Activated T-helper 1 cell treated with anti-CD3 and anti-CD28 coated beads, Interleukin-12 subunit alpha, Interleukin-12 subunit beta, Interleukin-2, Interleukin-4 antibody, amounts not matched to agents 30 ng/mL and 10 ng/mL and 1 ng/mL, durations not matched to agents 14 hours and 24 hours and 36 hours (primary cell): ENCODE data around the gene GAGE10. TPM values are rescaled to one million over a fixed set of nuclear protein-coding genes. Genes with fewer than 3 reads are reported as not detected.
"Not testable (repeated sequence)": the region's sequence is repeated elsewhere in the genome, so short reads cannot be mapped to it uniquely, and the experiment has no call there.

Experiments
- DNase-seq: peaks from one replicate; pipeline ENCODE4 v3.0.0; 2021; ENCODE audit warnings: low spot score
- H3K27ac Mint-ChIP-seq: one replicate; pipeline ENCODE4 v1.8.0; 2021; ENCODE audit warnings: mild to moderate bottlenecking, mixed read lengths
- H3K27me3 Mint-ChIP-seq: one replicate; pipeline ENCODE4 v1.8.0; 2022; ENCODE audit warnings: mild to moderate bottlenecking, moderate library complexity, mixed read lengths; ENCODE audit not compliant: insufficient read depth
- H3K36me3 Mint-ChIP-seq: one replicate; pipeline ENCODE4 v1.8.0; 2021; ENCODE audit warnings: low read depth, mixed read lengths
- H3K4me1 Mint-ChIP-seq: one replicate; pipeline ENCODE4 v1.8.0; 2021; ENCODE audit warnings: low read depth, mixed read lengths
- H3K4me3 Mint-ChIP-seq: one replicate; pipeline ENCODE4 v1.8.0; 2021; ENCODE audit warnings: mild to moderate bottlenecking, moderate library complexity, mixed read lengths
- H3K9me3 Mint-ChIP-seq: one replicate; pipeline ENCODE4 v1.8.0; 2021; ENCODE audit warnings: mixed read lengths
- intact Hi-C: fragments of 100-400 bp; cut with micrococcal nuclease; formaldehyde crosslinking; loops from one replicate; pipeline ENCODE4 v1.15.1; 2024
- total RNA-seq: library from RNA; stranded (reverse); gene quantifications from 2 replicates; pipeline ENCODE4 v1.2.3, GENCODE V29; 2022

The GAGE10 gene
- total RNA-seq, 1 donor from 2014 or later, result not detected

DNA sequence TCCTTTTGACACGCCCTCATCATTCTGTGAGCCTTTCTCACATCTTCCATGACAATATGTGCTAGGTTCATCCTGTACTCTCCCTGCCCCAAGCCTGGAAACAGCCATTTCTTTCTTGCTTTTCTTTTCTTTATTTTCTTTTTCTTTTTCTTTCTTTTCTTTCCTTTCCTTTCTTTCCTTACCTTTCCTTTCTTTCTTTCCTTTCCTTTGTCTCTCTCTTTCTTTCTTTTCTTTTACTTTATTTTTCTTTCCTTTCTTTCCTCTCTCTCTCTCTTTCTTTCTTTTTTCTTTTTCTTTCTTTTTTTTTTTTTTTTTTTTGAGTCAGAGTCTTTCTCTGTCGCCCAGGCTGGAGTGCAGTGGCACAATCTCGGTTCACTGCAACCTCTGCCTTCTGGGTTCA, 19.2 kb upstream of the GAGE10 start:
- intact Hi-C loops, result no loop called here
- DNase-seq, result no peak
- Mint-ChIP-seq H3K4me1 (peaks cover 23% of the 10 kb centered on the region), H3K9me3 (no peaks in the 10 kb centered on the region), H3K27ac (no peak overlapping the region), H3K4me3 (no peak overlapping the region), H3K36me3 (peaks cover 7% of the 10 kb centered on the region), H3K27me3 (no peaks in the 10 kb centered on the region)

DNA sequence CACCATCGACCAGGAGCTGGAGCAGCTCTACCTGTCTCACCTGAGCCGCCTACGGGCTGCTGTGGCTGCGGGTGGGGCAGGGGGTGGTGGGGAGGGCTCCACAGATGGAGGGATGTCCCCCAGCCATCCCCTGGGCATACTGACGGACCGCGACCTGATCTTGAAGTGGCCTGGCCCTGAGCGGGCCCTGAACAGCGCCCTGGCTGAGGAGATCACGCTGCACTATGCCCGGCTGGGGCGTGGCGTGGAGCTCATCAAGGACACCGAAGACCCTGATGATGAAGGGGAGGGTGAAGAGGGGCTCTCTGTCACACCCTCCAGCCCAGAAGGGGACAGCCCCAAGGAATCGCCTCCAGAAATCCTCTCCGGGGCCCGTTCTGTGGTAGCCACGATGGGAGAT, 17.3 kb upstream of the GAGE10 start:
- H3K4me3 Mint-ChIP-seq, result no peak overlapping the region
- no peaks in the 10 kb centered on the region for H3K9me3 Mint-ChIP-seq
- intact Hi-C loops, result no loop called here
- H3K4me1 Mint-ChIP-seq, result peaks cover 19% of the 10 kb centered on the region
- H3K27ac Mint-ChIP-seq, result no peak overlapping the region
- DNase-seq, result no peak
- no peaks in the 10 kb centered on the region for H3K27me3 Mint-ChIP-seq
- H3K36me3 Mint-ChIP-seq, result peaks cover 7% of the 10 kb centered on the region

DNA sequence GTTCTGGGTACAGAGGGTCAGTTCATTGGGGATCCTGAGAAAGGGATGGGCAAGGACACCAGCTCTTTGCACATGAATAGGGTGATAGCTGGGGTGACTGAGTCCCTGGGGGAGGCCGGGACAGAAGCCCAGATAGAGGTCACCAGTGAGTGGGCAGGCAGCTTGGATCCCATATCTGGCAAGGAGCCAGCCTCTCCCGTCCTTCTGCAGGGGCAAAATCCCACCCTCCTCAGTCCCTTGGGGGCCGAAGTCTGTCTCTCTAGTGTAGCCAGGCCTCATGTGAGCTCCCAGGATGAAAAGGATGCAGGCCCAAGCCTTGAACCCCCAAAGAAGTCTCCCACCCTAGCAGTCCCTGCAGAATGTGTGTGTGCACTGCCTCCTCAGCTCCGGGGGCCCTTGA, 16.9 kb upstream of the GAGE10 start:
- Mint-ChIP-seq H3K27ac (no peak overlapping the region), H3K4me1 (peaks cover 19% of the 10 kb centered on the region), H3K27me3 (no peaks in the 10 kb centered on the region), H3K36me3 (peaks cover 7% of the 10 kb centered on the region), H3K9me3 (no peaks in the 10 kb centered on the region), H3K4me3 (no peak overlapping the region)
- DNase-seq, result no peak
- intact Hi-C loops, result no loop called here

DNA sequence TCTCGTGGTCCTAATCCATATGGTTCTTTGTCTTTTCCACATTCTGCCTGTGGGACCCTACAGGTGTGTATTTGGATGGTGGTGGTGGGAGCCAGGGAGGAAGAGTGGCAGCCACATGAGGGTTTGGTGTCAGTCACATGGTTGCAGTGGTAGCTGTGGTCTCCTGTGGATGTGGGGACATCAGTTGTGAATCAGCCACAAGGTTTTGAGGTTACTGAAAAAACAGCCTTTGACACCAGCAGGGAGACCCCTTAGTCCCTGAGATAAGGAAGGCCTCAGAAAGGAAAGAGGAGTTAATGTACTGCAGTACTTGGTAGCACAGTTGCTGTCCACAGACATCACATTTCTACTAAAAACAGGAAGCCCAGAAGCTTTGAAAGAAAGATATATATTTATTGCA, 15.8 kb upstream of the GAGE10 start:
- no peak overlapping the region for H3K4me3 Mint-ChIP-seq
- peaks cover 2% of the 10 kb centered on the region for H3K27me3 Mint-ChIP-seq
- peaks cover 4% of the 10 kb centered on the region for H3K36me3 Mint-ChIP-seq
- peaks cover 18% of the 10 kb centered on the region for H3K4me1 Mint-ChIP-seq
- no peaks in the 10 kb centered on the region for H3K9me3 Mint-ChIP-seq
- H3K27ac Mint-ChIP-seq, result no peak overlapping the region
- intact Hi-C loops, result no loop called here
- DNase-seq, result no peak

DNA sequence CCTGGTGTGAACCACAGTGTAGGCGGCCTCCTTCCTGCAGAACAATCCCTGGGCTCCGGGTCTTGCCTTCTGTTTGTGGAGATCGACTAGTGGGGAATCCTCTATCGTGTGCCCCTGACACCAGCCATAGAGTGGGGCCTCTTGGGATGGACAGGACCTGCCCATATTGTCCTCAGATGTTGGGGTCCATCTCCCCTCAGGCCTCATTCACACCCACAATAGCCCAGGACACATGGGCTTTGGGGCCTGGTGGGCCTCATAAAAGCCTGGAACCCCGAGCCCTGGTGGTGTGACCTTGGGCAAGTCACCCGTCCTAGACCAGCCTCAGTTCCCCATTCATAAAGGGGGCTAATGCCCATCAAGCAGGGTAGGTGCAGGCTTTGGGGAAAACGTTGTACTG, 13.2 kb upstream of the GAGE10 start:
- Mint-ChIP-seq H3K9me3 (no peaks in the 10 kb centered on the region), H3K36me3 (peaks cover 2% of the 10 kb centered on the region), H3K4me1 (peaks cover 16% of the 10 kb centered on the region), H3K27ac (no peak overlapping the region), H3K4me3 (no peak overlapping the region), H3K27me3 (peaks cover 3% of the 10 kb centered on the region)
- intact Hi-C loops, result loop anchor here (5.0 kb wide), 1 partner anchor 587 kb away; the partner anchor contains the start of gene USP27X
- no peak for DNase-seq

DNA sequence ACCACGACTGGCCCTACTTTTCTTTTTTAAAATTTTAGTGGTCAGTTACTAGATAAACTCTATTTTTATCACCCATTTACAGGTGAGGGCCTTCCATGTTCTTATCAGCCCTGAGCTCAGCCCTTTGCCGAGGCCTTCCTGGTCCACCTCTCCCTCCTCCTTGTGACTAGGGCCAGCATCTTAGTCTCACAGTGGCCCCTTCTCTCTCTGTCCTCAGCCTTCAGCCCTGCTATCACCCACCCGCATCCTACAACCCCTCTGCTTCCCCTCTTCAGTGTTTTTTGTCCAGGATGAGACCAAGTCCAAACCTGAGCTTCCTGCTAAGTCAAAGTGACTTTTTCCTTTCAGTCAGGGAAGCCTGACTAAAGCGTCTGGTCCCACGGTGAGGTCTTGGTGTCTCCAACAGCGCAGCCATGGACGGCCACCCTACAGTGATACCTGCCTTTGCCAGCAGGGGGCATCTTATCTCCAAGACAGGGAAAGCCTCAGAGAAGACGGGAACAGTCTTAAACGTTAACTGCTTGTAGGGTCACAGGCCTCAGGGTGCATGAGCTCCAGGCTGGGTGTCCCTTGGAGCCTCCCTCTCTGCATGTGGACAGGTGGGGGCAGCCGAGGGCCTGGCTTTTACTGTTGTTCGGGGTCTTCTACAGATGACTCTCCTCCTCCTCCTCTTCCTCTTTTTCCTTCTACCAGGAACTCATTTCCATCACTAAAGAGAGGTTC, 11.7 kb upstream of the GAGE10 start:
- peaks cover 2% of the 10 kb centered on the region for H3K36me3 Mint-ChIP-seq
- DNase-seq, result peak; percentile 37
- H3K4me1 Mint-ChIP-seq, result peaks cover 16% of the 10 kb centered on the region
- intact Hi-C loops, result loop anchor here (5.0 kb wide), 1 partner anchor 586 kb away; the partner anchor contains the start of gene USP27X
- no peak overlapping the region for H3K27ac Mint-ChIP-seq
- H3K4me3 Mint-ChIP-seq, result no peak overlapping the region
- H3K9me3 Mint-ChIP-seq, result no peaks in the 10 kb centered on the region
- peaks cover 10% of the 10 kb centered on the region for H3K27me3 Mint-ChIP-seq

DNA sequence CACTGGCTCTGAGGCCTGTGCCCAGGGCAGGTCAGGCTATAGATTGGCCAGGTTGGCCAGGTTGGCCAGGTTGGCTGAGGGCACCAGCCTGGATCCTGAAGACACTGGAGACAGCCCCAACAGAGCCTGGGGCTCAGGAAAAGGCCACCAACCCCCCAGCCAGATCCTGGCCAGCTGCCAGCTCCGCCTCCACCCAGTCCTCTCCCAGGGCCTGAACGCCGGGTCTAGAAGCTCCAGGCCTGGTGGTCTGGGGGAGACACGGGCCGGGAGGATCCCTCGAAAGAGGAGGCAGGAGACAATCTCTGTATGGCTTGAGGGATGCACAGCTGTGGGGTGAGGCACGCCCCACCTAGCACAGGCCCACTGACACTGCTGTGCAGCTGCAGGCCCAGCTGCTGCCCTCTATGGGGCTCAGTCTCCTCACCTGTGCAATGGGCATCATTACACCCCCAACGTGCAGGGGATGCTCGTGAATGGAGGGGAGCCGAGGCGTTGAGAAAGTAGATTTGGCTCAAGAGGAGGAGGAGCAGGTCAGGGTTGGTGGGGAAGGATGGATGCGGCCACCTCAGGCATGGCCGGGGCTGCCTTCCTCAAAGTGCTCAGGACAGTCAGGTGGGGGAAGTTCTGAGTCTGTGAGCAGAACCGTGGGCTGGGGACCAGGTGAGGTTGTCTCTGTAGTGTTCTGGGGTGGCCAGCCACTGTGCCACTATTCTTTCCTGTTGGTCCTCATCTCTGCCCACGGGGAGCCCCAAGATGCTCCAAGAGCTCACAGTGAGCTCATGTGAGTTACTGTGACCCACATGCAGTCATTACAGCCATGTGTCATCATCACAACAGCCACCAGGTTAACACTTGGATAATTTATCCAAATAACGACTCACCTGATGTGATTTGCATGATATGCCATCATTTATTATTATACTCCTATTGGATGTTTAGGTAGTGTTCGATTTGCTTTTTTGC, 10.8 kb upstream of the GAGE10 start:
- no peak for DNase-seq
- Mint-ChIP-seq H3K4me3 (no peak overlapping the region), H3K4me1 (peaks cover 12% of the 10 kb centered on the region), H3K36me3 (no peaks in the 10 kb centered on the region), H3K27ac (no peak overlapping the region), H3K27me3 (peaks cover 12% of the 10 kb centered on the region), H3K9me3 (no peaks in the 10 kb centered on the region)
- intact Hi-C loops, result loop anchor here (5.0 kb wide), 1 partner anchor 585 kb away; the partner anchor contains the start of gene USP27X

DNA sequence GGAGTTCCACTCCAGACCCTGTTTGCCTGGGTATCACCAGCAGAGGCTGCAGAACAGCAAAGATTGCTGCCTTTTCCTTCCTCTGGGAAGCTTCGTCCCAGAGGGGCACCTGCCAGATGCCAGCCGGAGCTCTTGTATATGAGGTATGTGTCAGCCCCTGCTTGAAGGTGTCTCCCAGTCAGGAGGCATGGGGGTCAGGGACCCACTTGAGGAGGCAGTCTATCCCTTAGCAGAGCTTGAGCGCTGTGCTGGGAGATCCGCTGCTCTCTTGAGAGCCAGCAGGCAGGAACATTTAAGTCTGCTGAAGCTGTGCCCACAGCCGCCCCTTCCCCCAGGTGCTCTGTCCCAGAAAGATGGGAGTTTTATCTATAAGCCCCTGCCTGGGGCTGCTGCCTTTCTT, 4.2 kb upstream of the GAGE10 start:
- H3K27ac Mint-ChIP-seq, intact Hi-C loops, H3K4me1 Mint-ChIP-seq, H3K4me3 Mint-ChIP-seq, H3K9me3 Mint-ChIP-seq, H3K36me3 Mint-ChIP-seq, DNase-seq: not testable (repeated sequence)
- H3K27me3 Mint-ChIP-seq, result peaks cover 17% of the 10 kb centered on the region

DNA sequence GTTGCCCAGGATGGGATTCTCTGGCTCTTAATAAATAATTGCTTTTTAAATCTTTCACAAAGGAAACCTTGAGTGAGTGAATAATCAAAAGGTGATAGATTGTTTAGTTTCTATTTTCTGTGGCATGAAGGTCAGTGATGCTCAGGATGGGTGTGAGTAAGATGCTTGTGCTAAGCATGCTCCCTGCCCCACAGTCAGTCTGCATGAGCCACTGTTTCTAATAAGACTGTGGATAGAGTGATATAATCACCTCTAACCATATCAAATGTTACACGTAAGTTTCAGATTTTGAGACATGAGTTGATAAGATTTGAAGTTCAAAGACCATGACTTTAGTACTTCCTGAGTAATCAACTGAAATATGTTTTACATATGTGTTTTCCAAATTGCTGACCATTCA, 2.7 kb upstream of the GAGE10 start:
- no peak overlapping the region for H3K27ac Mint-ChIP-seq
- intact Hi-C loops, result no loop called here
- no peaks in the 10 kb centered on the region for H3K36me3 Mint-ChIP-seq
- no peaks in the 10 kb centered on the region for H3K9me3 Mint-ChIP-seq
- H3K27me3 Mint-ChIP-seq, result peaks cover 17% of the 10 kb centered on the region
- H3K4me3 Mint-ChIP-seq, result no peak overlapping the region
- DNase-seq, result no peak
- H3K4me1 Mint-ChIP-seq, result no peaks in the 10 kb centered on the region

DNA sequence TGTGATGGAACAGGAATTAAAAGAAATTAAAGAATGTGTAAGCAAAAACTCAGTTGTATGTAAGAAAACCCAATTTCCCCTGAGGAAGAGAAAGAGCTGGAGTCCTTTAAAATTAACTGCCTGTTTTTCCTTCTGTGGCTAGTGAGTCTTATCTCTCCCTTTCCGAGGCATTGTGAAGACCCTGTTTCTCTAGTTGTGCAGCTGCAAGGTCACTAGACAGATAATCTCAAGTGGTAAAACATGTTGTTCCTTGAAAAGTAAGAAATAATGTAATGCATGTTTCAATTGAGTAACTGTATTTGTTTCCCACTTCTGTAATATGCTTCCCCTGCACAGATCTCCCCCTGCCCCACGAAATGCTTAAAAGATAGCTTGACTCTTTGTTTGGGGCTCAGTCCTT, 4.3 kb downstream of the GAGE10 start:
- DNase-seq, intact Hi-C loops, H3K4me3 Mint-ChIP-seq, H3K9me3 Mint-ChIP-seq, H3K27ac Mint-ChIP-seq, H3K36me3 Mint-ChIP-seq: not testable (repeated sequence)
- Mint-ChIP-seq H3K27me3 (peaks cover 27% of the 10 kb centered on the region), H3K4me1 (peaks cover 16% of the 10 kb centered on the region)

DNA sequence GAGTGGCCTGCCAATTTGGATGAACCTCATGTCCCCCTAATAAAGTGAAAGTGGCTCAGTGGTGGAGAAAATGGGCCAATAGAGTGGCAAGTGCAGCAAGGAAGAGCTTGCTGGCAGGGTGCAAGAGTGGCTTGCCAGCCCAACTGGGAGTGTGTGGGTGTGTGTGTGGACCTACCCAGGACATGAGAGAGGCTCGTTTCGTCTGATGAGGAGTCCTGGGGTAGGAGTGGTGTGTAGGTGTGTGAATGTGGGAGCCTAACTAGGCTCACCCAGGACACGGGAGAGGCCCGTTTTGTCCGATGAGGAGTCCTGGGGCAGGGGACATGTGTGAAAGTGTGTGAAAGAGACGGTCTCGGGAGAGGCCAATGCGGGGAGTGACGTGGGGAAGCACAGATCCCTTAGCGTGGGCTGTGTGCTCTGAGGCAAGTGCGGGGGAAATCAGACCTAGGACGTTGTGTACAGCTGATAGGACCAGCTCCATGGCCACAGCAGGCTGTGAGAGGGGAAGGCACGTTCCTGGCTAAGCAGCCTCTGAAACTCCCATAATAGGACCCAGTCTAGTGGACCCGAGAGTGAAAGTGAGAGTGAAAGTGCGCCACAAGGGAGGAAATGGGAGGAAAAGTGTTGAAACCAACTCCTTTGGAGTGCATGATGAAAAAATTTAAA, 5.3 kb downstream of the GAGE10 start:
- DNase-seq, result no peak
- H3K4me3 Mint-ChIP-seq, result peak overlapping the region; percentile 84
- peaks cover 16% of the 10 kb centered on the region for H3K4me1 Mint-ChIP-seq
- no peaks in the 10 kb centered on the region for H3K9me3 Mint-ChIP-seq
- H3K27me3 Mint-ChIP-seq, result peaks cover 28% of the 10 kb centered on the region
- H3K36me3 Mint-ChIP-seq, result no peaks in the 10 kb centered on the region
- H3K27ac Mint-ChIP-seq, result peak overlapping the region; percentile 51
- intact Hi-C loops, result no loop called here

DNA sequence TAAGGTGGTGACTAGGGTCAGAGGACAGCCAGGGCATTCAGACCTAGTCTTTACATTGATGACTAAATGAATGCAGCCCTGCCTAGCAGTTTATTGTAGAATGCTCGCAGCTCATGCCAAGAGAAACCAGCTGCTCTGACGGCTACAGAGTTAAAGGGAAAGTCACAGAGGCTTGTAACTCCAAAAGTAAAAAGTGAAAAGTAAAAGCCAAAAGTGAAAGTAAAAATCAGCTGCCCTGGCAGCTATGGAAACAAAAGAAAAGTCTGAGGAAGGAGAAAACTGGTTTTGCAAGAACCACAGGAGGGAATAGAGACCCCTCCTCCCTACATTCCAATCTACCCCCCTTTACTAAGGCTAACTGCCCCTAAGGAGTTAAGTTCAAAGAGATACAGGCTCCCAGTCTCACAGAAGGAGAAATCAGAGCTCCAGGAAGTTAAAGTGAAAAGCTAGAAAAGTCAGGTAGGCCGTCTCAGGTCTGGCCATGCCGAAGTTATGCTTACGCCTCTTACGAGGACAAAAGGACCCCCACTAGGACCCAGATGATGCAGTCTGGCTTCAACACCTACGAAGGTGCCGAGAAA, 6.0 kb downstream of the GAGE10 start:
- Mint-ChIP-seq H3K27me3 (peaks cover 28% of the 10 kb centered on the region), H3K36me3 (no peaks in the 10 kb centered on the region), H3K4me1 (peaks cover 16% of the 10 kb centered on the region), H3K27ac (peak overlapping the region; percentile 43), H3K4me3 (peak overlapping the region; percentile 84), H3K9me3 (no peaks in the 10 kb centered on the region)
- DNase-seq, result no peak
- intact Hi-C loops, result no loop called here
